Coronary artery (tissue), 2 donors: ENCODE measurements around the gene RAB7B.
A peak's percentile ranks its signal among the peaks of the same experiment; 100 is the strongest.

ENCODE experiments used
- DNase-seq: peaks from one replicate; pipeline ENCODE4 v3.0.0-alpha.2; 2017; ENCODE audit warnings: low spot score
- H3K27ac ChIP-seq, 2 donors: fragments of 200-600 bp; sonication (generic); one replicate each; pipeline ENCODE4 v1.5.1; 2016 to 2019
- H3K4me3 ChIP-seq: fragments of 200-600 bp; sonication (generic); 2 replicates; pipeline ENCODE4 v1.5.1; 2016; ENCODE audit warnings: mild to moderate bottlenecking, moderate library complexity
- CTCF ChIP-seq: fragments of 200-600 bp; sonication (generic); IDR thresholded peaks from one replicate; pipeline ENCODE4 v1.5.1; 2019; ENCODE audit warnings: antibody characterized with exemption

RAB7B gene

DNA sequence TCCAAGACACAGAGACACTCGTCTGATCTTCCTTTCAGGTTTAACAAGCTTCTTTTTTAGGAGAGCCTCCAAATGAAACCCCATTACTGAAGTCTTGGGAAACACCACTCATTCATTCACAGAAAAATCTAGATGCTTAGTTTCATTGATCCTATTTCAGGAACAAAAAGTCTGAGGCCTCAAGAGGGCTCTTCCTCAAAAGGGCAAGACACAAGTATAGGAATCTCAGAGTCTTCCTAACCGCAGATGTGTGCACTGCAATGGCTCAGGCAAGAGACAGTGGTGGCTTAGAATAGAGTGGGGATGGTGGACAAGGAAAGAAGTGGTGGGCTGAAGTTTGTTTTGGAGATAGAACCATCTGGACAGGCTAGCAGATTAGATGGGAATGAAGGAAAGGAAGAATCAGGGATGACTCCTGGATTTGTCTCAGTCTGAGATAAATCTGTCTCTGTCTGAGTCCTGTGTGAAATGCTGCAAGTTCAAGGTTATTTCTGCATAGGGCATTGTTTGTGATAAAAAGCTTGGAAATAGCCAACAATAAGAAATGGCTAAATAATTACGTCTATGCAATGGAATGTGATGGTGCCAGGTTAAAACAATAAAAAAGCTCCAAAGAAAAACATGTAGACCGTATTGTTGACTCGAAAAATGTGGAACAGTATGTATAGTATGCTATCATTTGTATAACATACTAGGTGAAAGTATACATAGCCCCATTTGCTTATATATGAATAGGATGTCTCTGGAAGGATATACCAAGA, 29.4 kb upstream of the RAB7B start:
- Histone ChIP-seq H3K27ac (no peak overlapping the region), H3K4me3 (no peak overlapping the region)
- no peak for DNase-seq
- TF ChIP-seq CTCF = no peak

DNA sequence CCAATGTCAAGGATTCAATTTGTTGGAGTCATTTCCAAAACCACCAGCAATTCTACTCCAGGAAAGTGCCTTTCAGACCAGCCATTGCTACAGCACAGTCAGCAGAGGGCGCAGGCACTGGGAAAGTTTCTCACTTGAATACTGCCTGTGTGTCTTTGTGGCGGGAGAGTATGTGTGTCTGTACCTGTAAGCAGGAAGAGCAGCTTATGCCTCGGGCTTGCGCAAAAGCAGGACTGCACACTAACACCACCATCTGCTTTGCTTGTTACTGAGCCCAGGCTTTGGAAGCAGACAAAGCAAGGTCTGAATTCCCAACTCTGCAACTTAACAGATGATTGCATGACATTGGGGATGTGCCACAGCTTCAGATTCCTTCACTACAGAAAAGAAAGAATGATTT, 27.5 kb upstream of the RAB7B start:
- DNase-seq = no peak
- peak; percentile 53 for TF ChIP-seq CTCF
- Histone ChIP-seq H3K4me3 (no peak overlapping the region), H3K27ac (no peak overlapping the region)

DNA sequence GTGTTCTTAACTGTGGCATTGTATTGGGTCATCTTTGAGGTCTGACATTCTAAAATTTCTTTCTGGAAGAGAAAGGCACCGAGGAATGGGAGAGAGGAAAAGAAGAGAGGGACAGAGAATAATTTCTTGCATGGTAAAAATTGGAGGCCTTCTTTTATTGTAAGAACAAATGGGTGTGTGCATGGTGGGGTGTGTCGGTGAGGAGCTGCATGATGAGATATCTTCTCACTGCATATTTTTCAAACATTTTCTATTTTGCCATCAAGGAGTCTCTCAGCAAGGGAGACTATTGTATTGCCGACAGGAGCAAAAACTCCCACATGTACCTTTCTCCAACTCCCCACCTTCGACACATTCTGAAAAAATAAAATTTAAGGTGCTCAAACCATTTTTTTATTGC, 27.0 kb upstream of the RAB7B start:
- no peak overlapping the region for H3K27ac ChIP-seq
- DNase-seq = no peak
- TF ChIP-seq CTCF = no peak

GRCh38 chr1:206029484-206029883, 26.3 kb upstream of the RAB7B start:
- no peak overlapping the region for H3K27ac ChIP-seq
- no peak for TF ChIP-seq CTCF
- no peak overlapping the region for H3K4me3 ChIP-seq
- no peak for DNase-seq

More for the DNA sequence above, 27.0 kb upstream of the RAB7B start:
- H3K4me3 ChIP-seq = no peak overlapping the region

GRCh38 chr1:206025283-206025820, 22.2 kb upstream of the RAB7B start:
- no peak for DNase-seq
- H3K4me3 ChIP-seq = no peak overlapping the region
- H3K27ac ChIP-seq = no peak overlapping the region
- TF ChIP-seq CTCF = no peak

DNA sequence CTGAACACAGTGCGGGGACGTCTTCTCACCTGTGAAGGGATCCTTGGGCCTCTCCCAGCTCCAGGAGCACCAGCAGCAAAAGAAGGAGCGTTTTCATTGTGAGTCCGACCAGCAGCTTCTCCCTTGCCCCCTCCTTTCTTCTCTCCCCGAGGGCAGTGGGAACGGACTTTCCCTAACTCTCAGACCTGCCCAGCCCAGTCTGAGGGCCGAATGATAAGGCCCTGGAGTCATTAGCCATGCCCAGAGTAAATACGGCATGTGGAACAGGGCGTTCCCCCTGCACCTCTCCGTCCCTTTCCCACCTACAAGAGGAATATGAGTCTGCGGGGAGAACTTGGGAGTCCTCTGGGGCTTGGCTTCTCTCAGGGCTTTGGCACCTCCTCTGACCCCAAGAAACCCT, 20.5 kb upstream of the RAB7B start, which contains the start of gene CTSE:
TSS of gene CTSE (minus strand) at position 201 of the 400 bp plus-strand sequence. CDS start at position 97, 104 bp downstream.
- no peak for DNase-seq
- no peak within 1 kb of the TSS for H3K27ac ChIP-seq
- no peak for TF ChIP-seq CTCF
- no peak within 1 kb of the TSS for H3K4me3 ChIP-seq

GRCh38 chr1:206022766-206023165, 19.6 kb upstream of the RAB7B start:
- H3K27ac ChIP-seq = no peak overlapping the region
- no peak overlapping the region for H3K4me3 ChIP-seq
- no peak for DNase-seq
- no peak for TF ChIP-seq CTCF
